Suprapubic skin (tissue), 4 donors: ENCODE results near the gene ECE1. TPM values are rescaled to one million over a fixed set of nuclear protein-coding genes. Genes with fewer than 3 reads are reported as not detected.
"Not testable (repeated sequence)": the region's sequence is repeated elsewhere in the genome, so short reads cannot be mapped to it uniquely, and the experiment has no call there.

ENCODE experiments used
- DNase-seq, 2 donors: peaks; one replicate each; pipeline ENCODE4 v3.0.0-alpha.2; 2019; ENCODE audit warnings: low spot score in 2 of 2
- H3K27ac ChIP-seq: fragments of 200-600 bp; sonication (generic); one replicate; pipeline ENCODE4 v1.5.1; 2019
- H3K27me3 ChIP-seq: fragments of 200-600 bp; sonication (generic); one replicate; pipeline ENCODE4 v1.5.1; 2019
- H3K36me3 ChIP-seq: fragments of 200-600 bp; sonication (generic); one replicate; pipeline ENCODE4 v1.5.1; 2019
- H3K4me1 ChIP-seq: fragments of 200-600 bp; sonication (generic); one replicate; pipeline ENCODE4 v1.5.1; 2019
- H3K4me3 ChIP-seq: fragments of 200-600 bp; sonication (generic); one replicate; pipeline ENCODE4 v1.5.1; 2019; ENCODE audit warnings: mild to moderate bottlenecking
- H3K9me3 ChIP-seq: fragments of 200-600 bp; sonication (generic); one replicate; pipeline ENCODE4 v1.5.1; 2019
- CTCF ChIP-seq, 2 donors: fragments of 200-600 bp in 1 of 2; fragments of 450-650 bp in 1 of 2; sonication (generic) in 1 of 2; IDR thresholded peaks; one replicate each; pipeline ENCODE4 v1.5.1; 2016 to 2019; ENCODE audit warnings: antibody characterized with exemption in 2 of 2, mild to moderate bottlenecking in 1 of 2, moderate library complexity in 1 of 2
- EP300 ChIP-seq: sonication (generic); formaldehyde crosslinking; IDR thresholded peaks from one replicate; pipeline ENCODE4 v1.6.1; 2017; ENCODE audit warnings: antibody characterized with exemption
- POLR2A ChIP-seq, 2 donors: fragments of 450-650 bp; IDR thresholded peaks; one replicate each; pipeline ENCODE4 v1.6.1; 2017; ENCODE audit warnings: antibody characterized with exemption in 2 of 2, mild to moderate bottlenecking in 2 of 2, moderate library complexity in 2 of 2
- POLR2AphosphoS5 ChIP-seq, 3 donors: sonication (generic); formaldehyde crosslinking; IDR thresholded peaks; one replicate each; pipeline ENCODE4 v1.6.1; 2017; ENCODE audit warnings: antibody characterized with exemption in 3 of 3
- WGBS: methylation state at CpG from one replicate; pipeline ENCODE4 v1.1.5; 2018; 5-methylcytosine and 5-hydroxymethylcytosine counted together
- total RNA-seq, 4 donors: library from RNA; depleted of rRNA; stranded (reverse); fragments of >200 nt; gene quantifications; one replicate each; pipeline ENCODE4 v1.1.0, GENCODE V29; 2016

Gene ECE1
- total RNA-seq, 4 donors from 2014 or later, result 40.8 to 64.2 (median 55.3) TPM

GRCh38 chr1:21192284-21192683 lies 98.0 kb downstream of the ECE1 start:
- no peak overlapping the region for H3K4me3 ChIP-seq
- no peaks in the 10 kb centered on the region for H3K27me3 ChIP-seq
- H3K36me3 ChIP-seq, result no peaks in the 10 kb centered on the region
- H3K27ac ChIP-seq, result no peak overlapping the region
- 70% methylated on average over 5 of the region's 5 CpGs for WGBS
- DNase-seq, result no peak
- no peaks in the 10 kb centered on the region for H3K9me3 ChIP-seq
- TF ChIP-seq POLR2AphosphoS5 (IDR thresholded peaks at IDR 0.05) (no peak), EP300 (no peak), CTCF (IDR thresholded peaks at IDR 0.05) (no peak), POLR2A (IDR thresholded peaks at IDR 0.05) (no peak)
- peaks cover 31% of the 10 kb centered on the region for H3K4me1 ChIP-seq

GRCh38 chr1:21190771-21191170 lies 99.5 kb downstream of the ECE1 start:
- H3K36me3 ChIP-seq, H3K27me3 ChIP-seq, DNase-seq, H3K9me3 ChIP-seq, H3K4me3 ChIP-seq, H3K27ac ChIP-seq: not testable (repeated sequence)
- WGBS, result 37% methylated on average over 2 of the region's 2 CpGs
- H3K4me1 ChIP-seq, result peaks cover 31% of the 10 kb centered on the region

GRCh38 chr1:21189906-21190500 lies 100.3 kb downstream of the ECE1 start:
- Histone ChIP-seq H3K4me3 (no peak overlapping the region), H3K9me3 (no peaks in the 10 kb centered on the region), H3K36me3 (no peaks in the 10 kb centered on the region), H3K4me1 (peaks cover 27% of the 10 kb centered on the region), H3K27ac (no peak overlapping the region), H3K27me3 (no peaks in the 10 kb centered on the region)
- no peak for DNase-seq
- 73% methylated on average over 1 of the region's 1 CpG for WGBS
- TF ChIP-seq EP300, result no peak
- no peak for TF ChIP-seq POLR2AphosphoS5 (IDR thresholded peaks at IDR 0.05)
- TF ChIP-seq POLR2A (IDR thresholded peaks at IDR 0.05), result no peak
- no peak for TF ChIP-seq CTCF (IDR thresholded peaks at IDR 0.05)

GRCh38 chr1:21189421-21189820 lies 100.8 kb downstream of the ECE1 start:
- no peak for TF ChIP-seq POLR2A (IDR thresholded peaks at IDR 0.05)
- no peak for TF ChIP-seq EP300
- no peak for TF ChIP-seq CTCF (IDR thresholded peaks at IDR 0.05)
- no peak for TF ChIP-seq POLR2AphosphoS5 (IDR thresholded peaks at IDR 0.05)
- Histone ChIP-seq H3K4me3 (no peak overlapping the region), H3K9me3 (no peaks in the 10 kb centered on the region), H3K36me3 (no peaks in the 10 kb centered on the region), H3K4me1 (peaks cover 28% of the 10 kb centered on the region), H3K27ac (no peak overlapping the region), H3K27me3 (no peaks in the 10 kb centered on the region)
- no peak for DNase-seq
- WGBS, result 42% methylated on average over 3 of the region's 3 CpGs

GRCh38 chr1:21188235-21188634 lies 102.0 kb downstream of the ECE1 start:
- H3K4me3 ChIP-seq, result no peak overlapping the region
- H3K36me3 ChIP-seq, result no peaks in the 10 kb centered on the region
- no peak for DNase-seq
- TF ChIP-seq POLR2A (IDR thresholded peaks at IDR 0.05), result no peak
- TF ChIP-seq POLR2AphosphoS5 (IDR thresholded peaks at IDR 0.05), result no peak
- no peak for TF ChIP-seq EP300
- no peak for TF ChIP-seq CTCF (IDR thresholded peaks at IDR 0.05)
- WGBS, result 70% methylated on average over 3 of the region's 3 CpGs
- H3K9me3 ChIP-seq, result no peaks in the 10 kb centered on the region
- H3K4me1 ChIP-seq, result peaks cover 31% of the 10 kb centered on the region
- no peak overlapping the region for H3K27ac ChIP-seq
- no peaks in the 10 kb centered on the region for H3K27me3 ChIP-seq

GRCh38 chr1:21185221-21185731 lies 105.0 kb downstream of the ECE1 start:
- H3K9me3 ChIP-seq, result no peaks in the 10 kb centered on the region
- DNase-seq, result no peak
- WGBS, result 88% methylated on average over 5 of the region's 5 CpGs
- H3K36me3 ChIP-seq, result no peaks in the 10 kb centered on the region
- H3K27ac ChIP-seq, result no peak overlapping the region
- TF ChIP-seq EP300, result no peak
- TF ChIP-seq POLR2AphosphoS5 (IDR thresholded peaks at IDR 0.05), result no peak
- TF ChIP-seq CTCF (IDR thresholded peaks at IDR 0.05), result no peak
- TF ChIP-seq POLR2A (IDR thresholded peaks at IDR 0.05), result no peak
- H3K4me1 ChIP-seq, result peaks cover 26% of the 10 kb centered on the region
- no peak overlapping the region for H3K4me3 ChIP-seq
- H3K27me3 ChIP-seq, result no peaks in the 10 kb centered on the region
